Stimulated activated CD4-positive, alpha-beta T cell treated with anti-CD3 and anti-CD28 coated beads, TNF-alpha, amount 100 ng/mL, for 1 hour (primary cell): ENCODE measurements around the gene PTPRC.
"Not testable (repeated sequence)": the region's sequence is repeated elsewhere in the genome, so short reads cannot be mapped to it uniquely, and the experiment has no call there.

ENCODE experiments used
- DNase-seq, 3 donors: peaks; one replicate each; pipeline ENCODE4 v3.0.0-alpha.2; 2020; ENCODE audit warnings: low read depth in 3 of 3, low spot score in 1 of 3

Gene PTPRC

GRCh38 chr1:198638894-198639635 is at the start of gene PTPRC:
Gene PTPRC (plus strand): TSS chr1:198639040. CDS start chr1:198639269, 229 bp downstream.
- DNase-seq = no peak

- DNase-seq = no peak
Observed at GRCh38 chr1:198590454-198590853, 48.4 kb upstream of the PTPRC start.

- DNase-seq = no peak
Observed at GRCh38 chr1:198595765-198596164, 43.1 kb upstream of the PTPRC start.

- DNase-seq = no peak
Observed at GRCh38 chr1:198597690-198598430, 41.0 kb upstream of the PTPRC start.

GRCh38 chr1:198598796-198599321 is 40.0 kb upstream of the PTPRC start:
- DNase-seq = no peak

- no peak for DNase-seq
Observed at GRCh38 chr1:198599749-198600148, 39.1 kb upstream of the PTPRC start.

GRCh38 chr1:198600906-198601305 is 37.9 kb upstream of the PTPRC start:
- no peak for DNase-seq

GRCh38 chr1:198601310-198601709 is 37.5 kb upstream of the PTPRC start:
- DNase-seq = not testable (repeated sequence)

GRCh38 chr1:198601936-198602889 is 36.6 kb upstream of the PTPRC start:
- DNase-seq = no peak

GRCh38 chr1:198604975-198605374 is 33.9 kb upstream of the PTPRC start:
- no peak for DNase-seq

- DNase-seq = no peak
Observed at GRCh38 chr1:198605406-198605805, 33.4 kb upstream of the PTPRC start.

- DNase-seq = no peak
Observed at GRCh38 chr1:198606020-198606438, 32.8 kb upstream of the PTPRC start.

- no peak for DNase-seq
Observed at GRCh38 chr1:198607714-198608113, 31.1 kb upstream of the PTPRC start.

GRCh38 chr1:198610362-198610761 is 28.5 kb upstream of the PTPRC start:
- DNase-seq = no peak

GRCh38 chr1:198611219-198611618 is 27.6 kb upstream of the PTPRC start:
- no peak for DNase-seq

GRCh38 chr1:198612471-198613260 is 26.2 kb upstream of the PTPRC start:
- no peak for DNase-seq

- DNase-seq = no peak
Observed at GRCh38 chr1:198617406-198617805, 21.4 kb upstream of the PTPRC start.

GRCh38 chr1:198619375-198620140 is 19.3 kb upstream of the PTPRC start:
- no peak for DNase-seq

GRCh38 chr1:198620218-198620617 is 18.6 kb upstream of the PTPRC start:
- no peak for DNase-seq
